GM18505 (cell line): Measurements from ENCODE around the gene NPFFR1.
"Not testable (repeated sequence)": the region's sequence is repeated elsewhere in the genome, so short reads cannot be mapped to it uniquely, and the experiment has no call there.

ENCODE experiments used
- ATAC-seq: cut with Tn5 transposase; IDR thresholded peaks from one replicate; pipeline ENCODE4 v1.9.1; 2021; ENCODE audit not compliant: unreplicated experiment
- POLR2A ChIP-seq: IDR thresholded peaks from 4 replicates; pipeline ENCODE4 v1.6.1; 2011; ENCODE audit warnings: borderline replicate concordance; ENCODE audit not compliant: insufficient read depth, insufficient read length; ENCODE audit errors: extremely low read depth

The NPFFR1 gene

DNA sequence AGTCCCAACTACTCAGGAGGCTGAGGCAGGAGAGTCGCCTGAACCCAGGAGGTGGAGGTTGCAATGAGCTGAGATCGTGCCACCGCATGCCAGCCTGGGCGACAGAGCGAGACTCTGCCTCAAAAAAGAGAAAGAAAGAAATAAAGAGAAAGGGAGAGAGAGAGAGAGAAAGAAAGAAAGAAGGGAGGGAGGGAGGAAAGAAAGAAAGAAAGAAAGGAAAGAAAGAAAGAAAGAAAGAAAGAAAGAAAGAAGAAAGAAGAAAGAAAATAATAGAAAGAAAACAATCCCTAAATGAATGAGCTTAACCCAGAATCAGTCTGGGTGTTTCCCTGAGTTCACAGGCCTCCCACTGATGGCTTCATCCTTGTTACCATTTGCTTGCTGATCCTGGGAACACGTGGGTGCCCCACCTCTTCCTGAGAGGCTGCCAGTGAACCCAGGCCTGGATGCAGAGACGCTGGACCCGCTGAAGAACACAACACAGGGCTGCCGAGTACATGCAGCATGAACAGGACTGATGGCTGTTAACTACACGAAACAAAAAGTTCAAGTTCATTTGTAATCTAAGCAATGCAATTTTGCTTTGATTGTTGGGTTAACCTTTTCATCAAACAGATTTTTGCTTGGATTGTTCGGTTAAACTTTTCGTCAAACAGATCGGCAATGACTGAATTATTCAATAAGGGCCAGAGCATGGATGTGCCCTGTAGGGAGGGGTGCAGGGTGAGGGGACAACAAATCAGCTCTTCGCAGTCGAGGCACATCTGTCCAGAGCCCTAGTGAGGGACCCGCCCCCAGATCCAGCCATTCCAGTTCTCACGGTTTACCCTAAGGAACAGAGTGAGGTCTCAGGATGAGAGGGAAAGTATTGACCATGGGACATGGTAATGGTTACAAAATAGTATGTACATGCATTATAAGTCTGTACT is 11.5 kb downstream of the NPFFR1 start:
- no peak for ATAC-seq
- no peak for TF ChIP-seq POLR2A

DNA sequence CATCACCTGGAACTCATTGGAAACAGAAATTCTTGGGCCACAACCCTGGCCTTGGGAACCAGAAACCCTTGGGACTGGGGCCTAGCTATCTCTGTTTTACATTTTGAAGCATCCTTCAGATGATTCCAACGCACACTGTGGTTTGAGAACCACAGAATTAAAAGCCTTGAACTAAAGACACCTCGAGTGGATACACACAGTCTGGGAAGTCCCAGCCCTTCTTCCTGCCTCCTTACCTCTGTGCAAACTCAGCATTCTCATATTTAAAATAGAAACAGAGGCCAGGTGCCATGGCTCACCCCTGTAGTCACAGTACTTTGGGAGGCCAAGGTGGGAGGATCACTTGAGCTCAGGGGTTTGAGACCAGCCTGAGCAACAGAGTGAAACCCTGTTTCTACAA is 12.9 kb downstream of the NPFFR1 start:
- TF ChIP-seq POLR2A, result no peak
- ATAC-seq, result no peak

DNA sequence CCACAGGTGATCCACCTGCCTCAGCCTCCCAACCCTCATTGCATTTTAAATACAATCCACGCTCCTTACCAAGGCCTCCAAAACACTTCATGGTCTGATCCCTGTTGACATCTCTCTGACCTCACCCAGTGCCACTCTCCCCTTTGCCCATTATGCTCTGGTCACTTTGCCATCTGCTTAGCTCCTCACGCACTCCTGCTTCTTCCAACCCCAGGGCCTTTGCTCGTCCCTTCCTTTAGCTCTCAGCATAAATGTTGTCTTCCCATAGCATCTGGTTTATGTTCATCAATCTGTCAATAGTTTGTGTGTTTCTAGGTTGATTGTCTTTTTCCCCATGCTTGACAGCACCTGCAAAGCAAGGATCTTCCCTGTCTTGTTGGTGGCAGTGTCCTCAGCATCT is 14.1 kb downstream of the NPFFR1 start:
- no peak for TF ChIP-seq POLR2A
- ATAC-seq, result no peak

DNA sequence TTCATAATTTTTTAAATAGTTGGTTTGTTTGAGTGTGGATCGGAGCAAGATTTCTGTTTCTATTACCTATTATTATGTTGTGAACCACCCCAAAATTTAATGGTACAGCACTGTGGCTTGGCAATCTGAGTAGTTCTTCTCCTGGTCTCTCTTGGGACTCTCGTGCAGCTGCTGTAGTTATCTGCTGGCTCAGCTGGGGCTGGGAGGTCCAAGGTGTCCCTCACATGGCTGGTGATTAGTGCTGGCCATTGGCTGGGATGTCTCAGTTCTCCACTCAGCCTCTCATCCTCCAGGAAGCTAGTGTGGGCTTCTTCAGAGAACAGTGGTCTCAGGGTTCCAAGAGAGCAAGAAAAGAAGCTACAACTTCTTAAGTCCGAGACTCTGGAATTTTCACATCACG is 15.4 kb downstream of the NPFFR1 start:
- ATAC-seq, result no peak
- TF ChIP-seq POLR2A, result no peak

DNA sequence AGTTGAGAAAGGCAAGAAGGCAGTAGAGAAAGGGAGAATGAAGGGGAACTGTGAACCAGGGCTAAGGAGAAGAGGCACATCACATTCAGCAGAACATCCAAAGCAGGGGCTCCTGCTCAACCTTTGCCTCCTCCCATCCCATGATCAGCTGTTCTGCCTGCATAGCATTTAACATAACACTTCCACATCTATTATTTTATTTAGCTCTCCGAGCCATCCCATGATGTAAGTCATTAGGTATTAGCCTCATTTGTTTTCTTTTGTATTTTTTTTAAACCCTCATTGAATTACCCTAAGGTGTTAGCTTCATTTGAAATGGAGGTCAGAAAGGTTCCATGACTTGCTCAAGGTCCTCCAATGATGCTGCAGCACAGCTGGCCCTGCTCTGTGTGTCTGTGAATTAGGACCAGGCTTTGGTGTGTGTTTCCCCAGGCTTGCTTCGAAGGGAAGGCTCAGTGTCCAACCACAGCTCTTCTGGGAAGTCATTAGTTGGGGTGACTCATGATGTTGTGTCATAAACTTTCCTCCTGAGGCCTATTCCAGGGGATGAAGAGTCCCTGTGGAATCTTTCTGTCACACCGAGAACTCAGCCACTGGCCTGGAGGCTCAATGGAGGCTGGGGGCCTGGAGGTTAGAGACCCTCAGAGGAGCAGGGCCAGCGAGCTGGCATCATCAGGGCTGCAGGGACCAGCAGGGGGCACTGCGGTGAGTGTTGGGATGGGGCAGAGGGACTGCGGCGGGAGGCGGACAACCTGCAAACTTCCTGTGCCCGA is 16.5 kb downstream of the NPFFR1 start:
- ATAC-seq, result no peak
- TF ChIP-seq POLR2A, result no peak

DNA sequence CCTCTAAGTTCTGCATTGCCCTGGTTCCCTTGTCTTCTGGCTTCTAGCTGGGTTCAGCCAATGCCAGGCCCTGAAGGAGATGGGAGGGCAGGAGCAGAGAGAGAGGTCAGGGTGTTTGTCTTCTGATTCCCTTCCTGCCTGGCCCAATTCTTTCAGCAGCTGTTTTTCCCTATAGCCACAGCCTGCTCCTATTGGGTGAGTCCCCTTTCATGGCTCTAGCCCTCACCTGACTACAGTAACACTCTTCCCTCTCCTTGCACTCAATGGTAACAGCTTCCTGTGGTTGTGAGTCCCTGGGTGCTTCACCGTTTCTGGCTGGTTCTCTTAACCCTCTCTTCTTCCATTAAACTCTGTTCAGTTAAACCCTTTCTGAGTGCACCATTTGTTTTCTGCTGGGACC is 17.1 kb downstream of the NPFFR1 start:
- TF ChIP-seq POLR2A, result no peak
- no peak for ATAC-seq

DNA sequence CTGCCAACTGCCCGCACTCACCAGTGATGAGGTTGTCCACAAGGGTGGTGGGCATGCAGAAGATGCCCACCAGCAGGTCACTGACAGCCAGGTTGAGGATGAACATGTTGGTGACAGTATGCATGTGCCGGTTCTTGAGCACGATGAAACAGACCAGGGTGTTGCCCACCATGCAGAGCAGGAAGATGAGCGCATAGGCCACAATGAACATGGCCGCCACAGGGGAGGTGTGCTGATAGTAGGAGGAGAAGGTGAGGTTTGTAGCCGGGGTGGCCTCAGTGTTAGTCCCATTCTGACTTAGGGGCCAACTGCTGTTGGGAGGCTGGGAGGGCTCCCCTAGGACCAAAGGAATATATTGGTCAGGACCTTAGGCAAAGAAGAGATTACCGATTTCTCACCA is 17.7 kb downstream of the NPFFR1 start:
- ATAC-seq, result no peak
- no peak for TF ChIP-seq POLR2A

DNA sequence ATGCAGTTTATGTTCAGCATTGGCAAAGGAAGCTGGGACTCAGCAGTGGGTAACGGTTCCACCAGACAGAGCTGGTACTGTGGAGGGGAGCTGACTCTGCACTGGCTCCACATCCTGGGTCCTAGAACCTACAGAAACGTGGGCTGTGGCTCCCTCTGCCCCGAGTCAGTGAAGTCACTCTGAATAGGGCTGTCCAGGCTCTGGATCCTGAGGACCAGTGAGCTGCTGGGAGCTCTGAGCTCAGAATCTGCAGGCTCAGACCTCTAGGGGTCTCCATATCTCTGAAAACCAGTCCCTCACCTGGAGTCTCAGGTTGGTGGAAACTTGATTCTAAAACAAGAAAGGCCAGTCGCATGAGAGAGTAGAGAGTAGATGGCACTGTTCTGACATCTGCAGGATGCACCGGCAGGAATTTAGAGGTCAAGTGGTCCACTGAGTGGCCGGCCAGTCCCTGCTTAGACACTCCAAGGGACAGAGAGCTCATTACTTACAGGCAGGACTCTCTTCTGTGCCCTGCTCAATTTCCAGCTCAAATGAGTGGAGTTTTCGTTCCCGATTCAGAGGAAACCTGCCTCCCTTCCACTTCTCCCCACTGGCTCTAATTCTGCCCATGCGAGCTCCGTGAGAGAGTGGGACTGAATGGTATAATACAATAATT is 18.6 kb downstream of the NPFFR1 start:
- TF ChIP-seq POLR2A, result no peak
- ATAC-seq, result no peak

DNA sequence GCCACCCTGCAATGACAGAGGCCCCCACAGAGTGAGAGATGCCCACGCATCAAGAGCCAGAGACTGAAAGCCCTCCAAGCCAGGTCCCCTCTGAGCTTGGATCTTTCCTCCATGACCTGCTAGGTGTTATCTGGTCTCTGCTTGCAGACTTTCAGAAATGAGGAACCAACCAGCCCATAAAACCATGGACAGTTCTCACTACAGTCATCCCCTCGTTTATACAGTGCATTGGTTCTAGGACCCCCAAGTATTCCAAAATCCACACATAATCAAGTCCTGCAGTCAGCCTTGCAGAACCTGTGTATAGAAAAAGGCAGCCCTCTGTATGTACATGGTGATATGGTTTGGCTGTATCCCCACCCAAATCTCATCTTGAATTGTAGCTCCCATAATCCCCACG is 23.1 kb downstream of the NPFFR1 start:
- ATAC-seq, result no peak

DNA sequence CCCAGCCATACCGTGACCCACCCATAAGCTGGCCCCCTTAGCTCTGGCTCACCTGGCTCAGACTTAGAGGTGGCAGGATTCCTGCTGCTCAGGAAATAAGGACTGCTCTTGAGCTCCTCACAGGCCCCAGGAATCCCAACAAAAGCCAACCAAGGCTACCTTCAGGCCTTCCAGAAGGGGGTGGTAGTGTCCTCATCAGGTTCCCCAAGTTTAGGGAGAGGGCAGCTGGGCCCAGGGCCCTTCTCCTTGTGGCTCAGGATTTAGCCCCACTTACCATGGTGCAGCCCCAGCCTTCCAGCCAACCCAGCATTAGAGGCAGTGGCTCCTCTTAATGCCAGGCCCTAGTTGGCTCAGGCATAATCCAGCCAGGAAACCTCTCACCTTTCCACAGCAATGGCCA is 23.5 kb downstream of the NPFFR1 start:
- TF ChIP-seq POLR2A, result no peak
- ATAC-seq, result no peak

More for the DNA sequence above, 23.1 kb downstream of the NPFFR1 start:
- TF ChIP-seq POLR2A, result no peak

DNA sequence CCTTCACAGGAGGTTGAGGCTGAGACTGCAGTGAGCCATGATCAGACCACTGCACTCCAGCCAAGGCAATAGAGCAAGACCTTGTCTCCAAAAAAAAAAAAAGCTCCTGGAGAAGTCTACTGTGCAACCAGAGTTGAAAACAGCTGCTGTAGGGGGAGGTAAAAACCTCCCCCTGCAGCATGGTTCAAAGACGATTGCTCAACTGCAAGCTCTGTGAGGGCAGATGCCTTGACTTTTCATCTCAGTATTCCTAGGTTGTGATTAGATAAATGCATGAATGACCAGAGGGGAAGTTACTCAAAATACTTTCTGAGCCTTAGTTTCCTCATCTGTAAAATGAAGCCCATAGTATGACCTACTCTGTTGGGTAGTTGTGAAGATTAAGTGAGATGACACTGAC is 25.6 kb downstream of the NPFFR1 start:
- ATAC-seq, result no peak
- TF ChIP-seq POLR2A, result no peak

DNA sequence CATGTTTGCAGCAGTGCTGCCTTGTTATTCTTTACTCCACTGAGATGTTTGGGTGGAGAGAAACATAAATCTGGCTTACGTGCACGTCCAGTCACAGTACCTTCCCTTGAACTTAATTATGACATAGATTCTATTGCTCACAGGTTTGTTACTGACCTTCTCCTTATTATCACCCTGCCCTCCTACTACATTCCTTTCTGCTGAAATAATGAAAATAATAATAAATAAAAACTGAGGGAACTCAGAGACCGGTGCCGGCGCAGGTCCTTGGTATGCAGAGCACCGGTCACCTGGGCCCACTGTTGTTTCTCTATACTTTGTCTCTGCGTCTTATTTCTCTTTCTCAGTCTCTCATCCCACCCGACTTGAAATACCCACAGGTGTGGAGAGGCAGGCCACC is 26.0 kb downstream of the NPFFR1 start:
- not testable (repeated sequence) for ATAC-seq

DNA sequence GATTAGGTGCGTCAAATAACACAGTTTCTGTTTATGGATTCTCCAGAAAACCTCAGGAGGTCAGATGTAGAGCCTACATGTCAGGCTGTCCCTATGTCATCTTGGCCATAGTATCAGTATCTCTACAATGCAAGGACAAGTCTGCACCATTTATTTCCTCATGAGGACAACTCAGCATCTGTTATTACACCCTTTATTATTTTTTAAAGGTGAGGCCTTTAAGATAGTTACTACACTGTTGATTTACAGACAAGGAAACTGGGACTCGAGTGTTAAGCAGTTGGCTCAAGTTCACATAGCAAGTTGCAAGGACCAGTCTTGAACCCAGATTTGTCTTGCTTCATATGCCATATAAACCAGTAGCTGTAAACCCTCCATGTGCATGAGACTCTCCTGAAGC is 27.3 kb downstream of the NPFFR1 start:
- TF ChIP-seq POLR2A, result no peak
- no peak for ATAC-seq

DNA sequence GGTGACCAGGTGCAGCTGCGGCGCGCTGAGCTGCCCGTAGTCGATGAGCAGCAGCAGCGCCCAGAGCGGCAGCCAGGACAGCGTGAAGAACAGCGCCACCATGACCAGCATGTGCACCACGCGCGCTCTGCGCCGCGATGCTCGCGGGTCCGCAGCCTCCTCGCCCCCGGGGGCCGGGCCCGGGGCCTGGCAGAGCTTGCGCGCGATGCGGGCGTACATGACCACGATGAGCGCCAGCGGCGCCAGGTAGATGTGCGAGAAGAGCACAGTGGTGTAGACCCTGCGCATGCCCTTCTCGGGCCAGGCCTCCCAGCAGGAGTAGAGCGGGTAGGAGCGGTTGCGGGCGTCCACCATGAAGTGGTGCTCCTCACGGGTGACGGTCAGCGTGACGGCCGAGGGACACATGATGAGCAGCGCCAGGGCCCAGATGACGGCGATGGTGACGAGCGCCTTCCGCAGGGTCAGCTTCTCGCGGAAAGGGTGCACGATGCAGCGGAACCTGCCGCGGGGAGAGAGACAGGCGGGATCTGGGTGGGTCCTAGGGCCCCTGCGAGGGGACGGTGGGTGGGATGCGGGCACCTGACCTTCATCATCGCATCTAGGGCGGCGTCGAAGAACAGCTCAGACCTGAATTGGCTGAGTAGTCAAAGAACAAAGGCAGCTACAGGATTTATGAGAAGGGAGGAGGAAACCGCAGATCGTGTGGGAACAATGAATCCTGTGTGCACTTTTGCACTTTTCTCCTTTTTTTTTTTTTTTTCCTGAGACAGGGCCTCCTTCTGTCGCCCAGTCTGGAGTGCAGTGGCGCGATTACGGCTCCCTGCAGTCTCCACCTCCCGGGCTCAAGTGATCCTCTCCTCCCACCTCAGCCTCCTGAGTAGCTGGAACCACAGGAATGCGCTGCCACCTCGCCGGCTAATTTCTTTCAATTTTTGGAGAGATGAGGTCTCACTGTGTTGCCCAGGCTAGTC is 28.2 kb downstream of the NPFFR1 start:
- TF ChIP-seq POLR2A, result no peak
- ATAC-seq, result no peak
